ENCODE results near the gene TRMT2A. TPM values are rescaled to one million over a fixed set of nuclear protein-coding genes. Genes with fewer than 3 reads are reported as not detected.
A peak's percentile ranks its signal among the peaks of the same experiment; 100 is the strongest.
"Not testable (repeated sequence)": the region's sequence is repeated elsewhere in the genome, so short reads cannot be mapped to it uniquely, and the experiment has no call there.

Gene TRMT2A
- polyA plus RNA-seq, 3 donors from 2014 or later: 22.7 to 33.7 (median 27.6) TPM

GRCh38 chr22:20083891-20084546 is 33.0 kb downstream of the TRMT2A start:
- Mint-ChIP-seq H3K27ac (peak overlapping the region in 3 of 6 donors; percentile 5 to 28 (median 7)), H3K27me3 (ENCODE audit: low read depth in 3 of 3) (peaks cover 5 to 16% (median 6%) of the 10 kb centered on the region in 3 donors), H3K36me3 (peaks cover 6 to 25% (median 19%) of the 10 kb centered on the region in 3 donors), H3K4me1 (peaks cover 58 to 79% of the 10 kb centered on the region in 2 donors), H3K9me3 (no peaks in the 10 kb centered on the region), H3K4me3 (no peak overlapping the region)
- no peak for DNase-seq

- Mint-ChIP-seq H3K27ac (peak overlapping the region; percentile 7 to 57 (median 42)), H3K4me1 (peaks cover 58 to 73% of the 10 kb centered on the region in 2 donors), H3K27me3 (ENCODE audit: low read depth in 3 of 3) (peaks cover 6 to 14% (median 7%) of the 10 kb centered on the region in 3 donors), H3K4me3 (peak overlapping the region in 4 of 5 donors; percentile 8 to 58 (median 28)), H3K36me3 (peaks cover 6 to 21% (median 19%) of the 10 kb centered on the region in 3 donors), H3K9me3 (no peaks in the 10 kb centered on the region)
- DNase-seq: no peak
Measured at GRCh38 chr22:20083157-20083890, 33.7 kb downstream of the TRMT2A start.

GRCh38 chr22:20080776-20081654 is 36.0 kb downstream of the TRMT2A start:
- DNase-seq: peak in 1 of 3 donors; percentile 13

GRCh38 chr22:20080445-20080775 is 36.6 kb downstream of the TRMT2A start:
- Mint-ChIP-seq H3K9me3 (no peaks in the 10 kb centered on the region), H3K27ac (peak overlapping the region; percentile 72 to 89 (median 81)), H3K4me1 (peaks cover 41 to 45% of the 10 kb centered on the region in 2 donors), H3K27me3 (ENCODE audit: low read depth in 3 of 3) (peaks cover 0 to 11% (median 7%) of the 10 kb centered on the region in 3 donors), H3K36me3 (peaks cover 0 to 2% (median 0%) of the 10 kb centered on the region in 3 donors), H3K4me3 (peak overlapping the region; percentile 78 to 88 (median 84))
- DNase-seq: peak; percentile 72 to 74 (median 74)

More at GRCh38 chr22:20080776-20081654, 36.0 kb downstream of the TRMT2A start:
- Mint-ChIP-seq H3K36me3 (peaks cover 0 to 2% (median 2%) of the 10 kb centered on the region in 3 donors), H3K27ac (peak overlapping the region; percentile 72 to 89 (median 81)), H3K27me3 (ENCODE audit: low read depth in 3 of 3) (peaks cover 0 to 13% (median 7%) of the 10 kb centered on the region in 3 donors), H3K4me3 (peak overlapping the region; percentile 78 to 88 (median 84)), H3K4me1 (peaks cover 41 to 51% of the 10 kb centered on the region in 2 donors), H3K9me3 (no peaks in the 10 kb centered on the region)

- DNase-seq: peak; percentile 77 to 81 (median 79)
- Mint-ChIP-seq H3K27me3 (ENCODE audit: low read depth in 3 of 3) (peaks cover 0 to 11% (median 7%) of the 10 kb centered on the region in 3 donors), H3K4me3 (peak within 1 kb of the TSS; percentile 88 to 95 (median 89)), H3K4me1 (peaks cover 40 to 41% of the 10 kb centered on the region in 2 donors), H3K27ac (peak within 1 kb of the TSS; percentile 72 to 93 (median 82)), H3K36me3 (no peaks in the 10 kb centered on the region), H3K9me3 (no peaks in the 10 kb centered on the region)
Measured at GRCh38 chr22:20079745-20080444, 37.1 kb downstream of the TRMT2A start, which contains the start of gene DGCR8. DGCR8 (plus strand) TSS chr22:20080241; CDS start chr22:20085964, 5,723 bp downstream.

GRCh38 chr22:20076627-20077172 is 40.3 kb downstream of the TRMT2A start:
- no peak for DNase-seq
- peaks cover 12 to 14% of the 10 kb centered on the region in 2 donors for H3K4me1 Mint-ChIP-seq
- no peaks in the 10 kb centered on the region for H3K9me3 Mint-ChIP-seq
- peak overlapping the region in 2 of 6 donors; percentile 17 to 66 for H3K27ac Mint-ChIP-seq
- H3K4me3 Mint-ChIP-seq: peak overlapping the region in 4 of 5 donors; percentile 13 to 59 (median 36)
- no peaks in the 10 kb centered on the region for H3K36me3 Mint-ChIP-seq
- peaks cover 0 to 11% (median 6%) of the 10 kb centered on the region in 3 donors for H3K27me3 Mint-ChIP-seq (ENCODE audit: low read depth in 3 of 3)

GRCh38 chr22:20071524-20071972 is 45.5 kb downstream of the TRMT2A start:
- no peak for DNase-seq
- peaks cover 0 to 2% (median 0%) of the 10 kb centered on the region in 3 donors for H3K27me3 Mint-ChIP-seq (ENCODE audit: low read depth in 3 of 3)
- no peaks in the 10 kb centered on the region for H3K9me3 Mint-ChIP-seq
- no peak overlapping the region for H3K4me3 Mint-ChIP-seq
- no peak overlapping the region for H3K27ac Mint-ChIP-seq
- no peaks in the 10 kb centered on the region for H3K4me1 Mint-ChIP-seq
- H3K36me3 Mint-ChIP-seq: no peaks in the 10 kb centered on the region

GRCh38 chr22:20069331-20070042 is 47.5 kb downstream of the TRMT2A start:
- no peak for DNase-seq
- no peaks in the 10 kb centered on the region for H3K9me3 Mint-ChIP-seq
- no peak overlapping the region for H3K4me3 Mint-ChIP-seq
- peaks cover 0 to 4% (median 0%) of the 10 kb centered on the region in 3 donors for H3K36me3 Mint-ChIP-seq
- no peaks in the 10 kb centered on the region for H3K4me1 Mint-ChIP-seq
- peaks cover 0 to 2% (median 0%) of the 10 kb centered on the region in 3 donors for H3K27me3 Mint-ChIP-seq (ENCODE audit: low read depth in 3 of 3)
- no peak overlapping the region for H3K27ac Mint-ChIP-seq

GRCh38 chr22:20068640-20069039 is 48.4 kb downstream of the TRMT2A start:
- H3K36me3 Mint-ChIP-seq: peaks cover 0 to 4% (median 0%) of the 10 kb centered on the region in 3 donors
- DNase-seq: no peak
- peaks cover 4 to 5% of the 10 kb centered on the region in 2 donors for H3K4me1 Mint-ChIP-seq
- no peaks in the 10 kb centered on the region for H3K9me3 Mint-ChIP-seq
- H3K27ac Mint-ChIP-seq: no peak overlapping the region
- peaks cover 0 to 2% (median 0%) of the 10 kb centered on the region in 3 donors for H3K27me3 Mint-ChIP-seq (ENCODE audit: low read depth in 3 of 3)
- no peak overlapping the region for H3K4me3 Mint-ChIP-seq

GRCh38 chr22:20067384-20067682 is 49.7 kb downstream of the TRMT2A start:
- peaks cover 11 to 12% of the 10 kb centered on the region in 2 donors for H3K4me1 Mint-ChIP-seq
- not testable (repeated sequence) for H3K4me3 Mint-ChIP-seq; H3K27me3 Mint-ChIP-seq (ENCODE audit: low read depth in 3 of 3); H3K9me3 Mint-ChIP-seq; H3K27ac Mint-ChIP-seq; H3K36me3 Mint-ChIP-seq; DNase-seq

- Mint-ChIP-seq H3K4me3 (no peak overlapping the region), H3K36me3 (peaks cover 0 to 9% (median 0%) of the 10 kb centered on the region in 3 donors), H3K27me3 (ENCODE audit: low read depth in 3 of 3) (peaks cover 0 to 2% (median 0%) of the 10 kb centered on the region in 3 donors), H3K4me1 (peaks cover 11 to 12% of the 10 kb centered on the region in 2 donors), H3K9me3 (no peaks in the 10 kb centered on the region), H3K27ac (peak overlapping the region in 3 of 6 donors; percentile 1 to 71 (median 13))
- DNase-seq: no peak
Measured at GRCh38 chr22:20066617-20067383, 50.2 kb downstream of the TRMT2A start.

Data from immature natural killer cell (primary cell).